Neural progenitor cell (in vitro differentiated cells): ENCODE measurements around the gene PM20D1.

Experiments used
- CTCF ChIP-seq: fragments of 200-600 bp; sonication (generic); IDR thresholded peaks from 2 replicates; pipeline ENCODE4 v1.5.1; 2017; ENCODE audit warnings: antibody characterized with exemption, mild to moderate bottlenecking
- EZH2phosphoT487 ChIP-seq: fragments of 200-600 bp; sonication (generic); IDR thresholded peaks from 2 replicates; pipeline ENCODE4 v1.6.1; 2017; ENCODE audit warnings: antibody characterized with exemption

DNA sequence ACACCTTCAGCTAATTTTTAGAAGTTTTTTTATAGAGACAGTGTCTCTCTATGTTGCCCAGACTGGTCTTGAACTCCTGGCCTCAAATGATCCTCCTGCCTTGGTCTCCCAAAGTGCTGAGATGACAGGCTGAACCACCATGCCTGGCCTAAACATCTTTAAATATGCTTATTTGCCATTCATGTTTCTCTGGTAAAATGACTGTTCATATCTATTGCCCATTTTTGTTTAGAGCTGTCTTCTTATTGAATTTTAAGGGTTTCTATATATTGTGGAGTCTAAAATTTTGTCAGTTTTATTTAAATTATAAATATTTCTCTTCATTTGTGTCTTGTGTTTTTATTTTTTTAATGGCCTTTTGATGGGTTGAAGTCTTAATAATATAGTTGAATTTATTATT is 3.0 kb upstream of the PM20D1 start:
- TF ChIP-seq CTCF = no peak
- TF ChIP-seq EZH2phosphoT487 = no peak
